GM12878 (cell line): Measurements from ENCODE around the gene NAT8L. TPM values are rescaled to one million over a fixed set of nuclear protein-coding genes. Genes with fewer than 3 reads are reported as not detected.

Experiments used
- ATAC-seq: fragments of 200-7000 bp; cut with Tn5 transposase; 3 replicates; pipeline ENCODE4 v1.9.1; 2020; ENCODE audit warnings: mild to moderate bottlenecking, moderate library complexity
- BruUV-seq: library from RNA; stranded (reverse); fragments of 400-500 nt; replicated peaks from 2 replicates; lab custom pipeline; 2021; lab: Mats Ljungman, UMichigan
- CTCF ChIA-PET: fragments of 300-600 bp; sonication (Branson Sonifier 250); formaldehyde crosslinking; extraction: SDS; loops from one replicate; lab custom pipeline; 2021; ENCODE audit warnings: inconsistent platforms; lab: Yijun Ruan, JAX
- POLR2A ChIA-PET: fragments of 350-600 bp; formaldehyde crosslinking; extraction: SDS; loops from one replicate; lab custom pipeline; 2021; ENCODE audit warnings: inconsistent platforms; lab: Charles Lee
- RAD21 ChIA-PET: fragments of 300-600 bp; sonication (Branson Sonifier 250); formaldehyde crosslinking; loops from one replicate; lab custom pipeline; 2023; ENCODE audit warnings: antibody characterized with exemption; ENCODE audit not compliant: unreplicated experiment; lab: Charles Lee
- SMC1A ChIA-PET: fragments of 300-600 bp; sonication (Branson Sonifier 250); formaldehyde crosslinking; loops from one replicate; lab custom pipeline; 2023; ENCODE audit not compliant: unreplicated experiment, uncharacterized antibody; lab: Charles Lee
- DNase-seq: peaks from one replicate; pipeline ENCODE4 v3.0.0-alpha.2; 2011; ENCODE audit warnings: low read depth, low spot score
- FAIRE-seq: peaks from 3 replicates; lab custom pipeline; 2011; peaks lifted over from hg19 to GRCh38; lab: Jason Lieb, UNC
- H2AFZ ChIP-seq: 2 replicates; pipeline ENCODE4 v1.6.0; 2011; ENCODE audit warnings: low read depth, low read length, control low read depth; ENCODE audit not compliant: control insufficient read depth
- H3K27ac ChIP-seq: 2 replicates; pipeline ENCODE4 v1.5.1; 2011; ENCODE audit warnings: control low read depth; ENCODE audit not compliant: control insufficient read depth, insufficient read depth
- H3K27me3 ChIP-seq, 2 experiments: replicated peaks in 1 of 2; 2 replicates each; pipeline versions ENCODE4 v1.6.0 to v1.6.1; 2011; ENCODE audit warnings: low read length in 1 of 2; ENCODE audit not compliant: control insufficient read depth in 2 of 2, insufficient read depth in 2 of 2
- H3K36me3 ChIP-seq, 2 experiments: 2 replicates each; pipeline ENCODE4 v1.5.1; 2011; ENCODE audit warnings: low read length in 1 of 2; ENCODE audit not compliant: control insufficient read depth in 2 of 2, insufficient read depth in 2 of 2
- H3K4me1 ChIP-seq: 2 replicates; pipeline ENCODE4 v1.6.1; 2011; ENCODE audit warnings: mild to moderate bottlenecking, low read length, moderate library complexity, mixed read lengths; ENCODE audit not compliant: control insufficient read depth, insufficient read depth
- H3K4me2 ChIP-seq: 2 replicates; pipeline ENCODE4 v1.6.0; 2011; ENCODE audit warnings: control low read depth; ENCODE audit not compliant: control insufficient read depth, insufficient read depth
- H3K4me3 ChIP-seq: fragments of 200-600 bp; sonication (generic); 2 replicates; pipeline ENCODE4 v1.5.1; 2016
- H3K79me2 ChIP-seq: 2 replicates; pipeline ENCODE4 v1.6.0; 2011; ENCODE audit warnings: low read length; ENCODE audit not compliant: control insufficient read depth, insufficient read depth
- H3K9ac ChIP-seq: 2 replicates; pipeline ENCODE4 v1.8.0; 2011; ENCODE audit warnings: low read length, control low read depth, mixed read lengths; ENCODE audit not compliant: control insufficient read depth, insufficient read depth
- H3K9me3 ChIP-seq: replicated peaks from 3 replicates; pipeline ENCODE4 v1.5.1; 2011; ENCODE audit warnings: mild to moderate bottlenecking, low read length; ENCODE audit not compliant: control insufficient read depth, insufficient read depth
- H4K20me1 ChIP-seq: 2 replicates; pipeline ENCODE4 v1.6.0; 2011; ENCODE audit not compliant: control insufficient read depth, insufficient read depth
- CBX5 ChIP-seq: sonication (generic); IDR thresholded peaks from 2 replicates; pipeline ENCODE4 v1.6.1; 2016; ENCODE audit warnings: low read depth, moderate library complexity, mild to moderate bottlenecking, inconsistent platforms
- FOXK2 ChIP-seq: fragments of 450-650 bp; IDR thresholded peaks from 2 replicates; pipeline ENCODE4 v1.6.1; 2017; ENCODE audit warnings: mild to moderate bottlenecking, moderate library complexity
- FOXM1 ChIP-seq: IDR thresholded peaks from 2 replicates; pipeline ENCODE4 v1.6.1; 2012; ENCODE audit warnings: low read depth, mild to moderate bottlenecking, inconsistent platforms, low read length, moderate library complexity
- IRF4 ChIP-seq: IDR thresholded peaks from 2 replicates; pipeline ENCODE4 v1.6.1; 2011; ENCODE audit warnings: low read depth, low read length
- PAX5 ChIP-seq: IDR thresholded peaks from 2 replicates; pipeline ENCODE4 v1.6.1; 2011; ENCODE audit warnings: low read depth, low read length, borderline replicate concordance
- RB1 ChIP-seq: fragments of 450-650 bp; formaldehyde crosslinking; IDR thresholded peaks from 2 replicates; pipeline ENCODE4 v1.6.1; 2017; ENCODE audit warnings: mild to moderate bottlenecking, borderline replicate concordance
- RELA ChIP-seq: fragments of 450-650 bp; IDR thresholded peaks from 2 replicates; pipeline ENCODE4 v1.8.0; 2014; ENCODE audit warnings: borderline replicate concordance; ENCODE audit not compliant: partially characterized antibody
- SREBF2 ChIP-seq: IDR thresholded peaks from 2 replicates; pipeline ENCODE4 v1.6.1; 2012; ENCODE audit warnings: mild to moderate bottlenecking, low read length
- TCF7 ChIP-seq: IDR thresholded peaks from 2 replicates; pipeline ENCODE4 v1.6.1; 2014; ENCODE audit warnings: antibody characterized with exemption, borderline replicate concordance
- YY1 ChIP-seq: IDR thresholded peaks from 2 replicates; pipeline ENCODE4 v1.6.1; 2011; ENCODE audit warnings: low read depth, mild to moderate bottlenecking, low read length
- ZNF24 ChIP-seq: fragments of 450-650 bp; IDR thresholded peaks from 2 replicates; pipeline ENCODE4 v1.6.1; 2017; ENCODE audit warnings: antibody characterized with exemption, mild to moderate bottlenecking
- WGBS: methylation state at CpG from one replicate; pipeline ENCODE4 v1.1.6; 2016; ENCODE audit warnings: low lambda C conversion rate; ENCODE audit not compliant: insufficient replicate concordance, insufficient coverage; ENCODE audit errors: missing lambda C conversion rate; 5-methylcytosine and 5-hydroxymethylcytosine counted together
- in situ Hi-C: fragments of 300-500 bp; cut with MboI; formaldehyde crosslinking; loops from 9 replicates; pipeline ENCODE4 v1.14.3; 2018; ENCODE audit warnings: mixed read lengths
- intact Hi-C: fragments of 100-400 bp; cut with micrococcal nuclease; formaldehyde crosslinking; loops from one replicate; pipeline ENCODE4 v1.14.2; 2022; ENCODE audit not compliant: unreplicated experiment
- polyA plus RNA-seq, 11 experiments: library from polyadenylated mRNA; depleted of rRNA in 4 of 11; unstranded in 6 of 11; stranded (reverse) in 5 of 11; fragments of >200 nt; fragmentation: Nextera tagmentation in 4 of 11; fragmentation: Illumina TruSeq in 1 of 11; extraction: Ambion mirVana in 4 of 11; extraction: Trizol in 1 of 11; gene quantifications; 1 replicate in 1 of 11; 2 replicates in 10 of 11; pipeline versions ENCODE4 v1.2.1 to v1.2.3, GENCODE V29; 2011 to 2016; ENCODE audit warnings: inconsistent platforms in 2 of 11, missing spikeins in 2 of 11, low read depth in 1 of 11
- total RNA-seq, 4 experiments: library from RNA; depleted of rRNA in 3 of 4; stranded (reverse); fragments of >200 nt in 3 of 4; fragmentation: Illumina TruSeq in 1 of 4; extraction: Trizol in 1 of 4; gene quantifications; 2 replicates each; pipeline versions ENCODE4 v1.2.1 to v1.2.3, GENCODE V29; 2013 to 2021

The NAT8L gene
- total and polyA plus RNA-seq, 10 of the 15 experiments (the other 5 are each of a cell fraction or from before 2014, with no cell fraction given) = 0.01 to 0.31 (median 0.11) TPM; not detected in 5

DNA sequence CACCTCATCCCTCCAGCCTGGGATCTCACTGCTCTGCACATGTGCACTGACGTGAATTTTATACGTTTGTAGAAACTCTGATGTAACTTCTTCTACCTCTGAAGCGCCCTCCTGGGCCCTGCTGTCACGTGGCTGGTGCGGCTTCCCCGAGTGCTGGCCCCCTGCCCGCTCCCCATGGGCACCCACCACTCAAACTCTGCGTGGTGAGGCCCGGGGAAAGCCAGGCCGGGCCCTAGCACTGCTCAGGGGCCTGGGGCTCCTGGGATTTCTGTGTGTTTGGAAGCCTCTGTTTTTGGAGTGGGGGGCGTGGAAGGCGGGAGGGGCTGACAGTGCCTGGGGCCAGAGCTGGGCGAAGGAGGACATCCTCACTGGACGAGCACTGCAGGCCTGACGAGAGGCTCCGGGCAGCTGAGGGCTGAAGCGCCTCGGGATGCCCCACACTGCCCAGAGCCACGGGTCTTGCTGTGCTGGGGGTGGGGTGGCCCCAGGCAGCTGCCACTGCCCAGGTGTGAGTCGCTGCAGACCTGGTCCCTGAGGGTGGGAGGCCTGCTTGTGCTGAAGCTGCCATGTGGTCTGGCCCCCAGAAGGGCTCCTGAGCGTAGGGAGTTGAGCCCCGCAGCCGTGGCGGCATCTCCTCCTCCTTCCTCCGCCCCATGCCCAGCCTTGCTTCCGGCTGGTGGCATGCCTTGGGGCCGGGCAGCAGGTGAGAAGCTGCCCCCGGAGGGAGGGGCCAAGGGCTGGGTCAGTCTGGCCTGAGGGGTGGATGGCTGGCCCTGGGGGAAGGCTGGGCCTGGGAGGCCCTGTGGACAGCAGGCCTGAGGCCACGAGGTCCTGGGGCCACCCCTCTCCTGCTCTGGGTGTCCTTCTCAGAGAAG lies 7.7 kb downstream of the NAT8L start:
- no peak overlapping the region for H3K4me3 ChIP-seq
- POLR2A ChIA-PET = no interaction called here
- DNase-seq = no peak
- no peak for TF ChIP-seq FOXK2
- H2AFZ ChIP-seq = no peak overlapping the region
- RAD21 ChIA-PET = no interaction called here
- no peaks in the 10 kb centered on the region for H3K9me3 ChIP-seq
- WGBS = 50% methylated on average over 28 of the region's 29 CpGs
- no peaks in the 10 kb centered on the region for H3K4me1 ChIP-seq
- H4K20me1 ChIP-seq = no peaks in the 10 kb centered on the region
- CTCF ChIA-PET = no interaction called here
- no peak overlapping the region for H3K4me2 ChIP-seq
- H3K27me3 ChIP-seq = no peaks in the 10 kb centered on the region
- no peaks in the 10 kb centered on the region for H3K36me3 ChIP-seq
- no peak for FAIRE-seq
- H3K79me2 ChIP-seq = no peaks in the 10 kb centered on the region
- BruUV-seq = no TSS peak
- in situ Hi-C loops (no loop called here), intact Hi-C loops (no loop called here)
- H3K27ac ChIP-seq = no peak overlapping the region
- ATAC-seq = no peak; the same call in 2 of the 3 replicates
- SMC1A ChIA-PET = no interaction called here
- no peak overlapping the region for H3K9ac ChIP-seq

DNA sequence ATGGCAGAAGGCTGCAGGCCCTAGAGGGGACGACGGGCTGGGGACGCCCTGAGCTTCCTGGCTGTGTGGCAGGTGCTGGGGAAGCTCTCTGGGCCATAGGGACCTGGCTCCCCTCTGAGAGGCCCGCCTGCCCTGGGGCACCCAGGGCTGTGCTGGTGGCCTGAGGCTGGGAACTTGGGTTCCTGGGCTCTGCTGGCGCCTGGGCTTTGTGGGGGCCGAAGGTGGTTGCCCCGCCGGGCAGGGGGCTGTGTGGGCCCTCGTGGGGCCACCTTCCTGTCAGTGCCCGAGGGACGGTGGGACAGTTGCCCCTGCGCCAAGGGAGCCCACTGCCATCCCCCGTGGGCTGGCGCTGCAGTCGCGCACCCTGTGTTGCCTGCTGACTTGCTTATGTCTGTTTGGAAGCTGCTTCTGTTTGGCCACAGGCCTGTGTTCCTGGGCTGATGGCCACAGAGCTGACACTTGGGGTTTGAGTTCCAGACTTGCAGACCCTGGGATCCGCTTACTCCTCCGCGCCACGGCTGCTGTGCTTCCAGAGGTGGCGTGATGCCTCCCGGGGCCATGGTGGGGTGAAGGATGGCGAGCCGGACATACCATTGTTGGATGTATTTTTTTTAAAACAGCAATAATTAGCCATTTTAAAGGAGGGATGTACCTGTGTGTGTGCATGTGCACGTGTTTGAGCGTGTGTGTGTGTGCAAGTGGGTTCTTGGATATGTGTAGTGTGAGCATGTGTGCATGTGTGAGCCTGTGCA lies 8.5 kb downstream of the NAT8L start:
- no TSS peak for BruUV-seq
- in situ Hi-C loops = no loop called here
- ChIA-PET SMC1A (no interaction called here), RAD21 (no interaction called here), POLR2A (no interaction called here)
- no peak overlapping the region for H2AFZ ChIP-seq
- FAIRE-seq (no peak), ATAC-seq (no peak; the same call in 2 of the 3 replicates), DNase-seq (no peak)
- no peak overlapping the region for H3K4me3 ChIP-seq
- no peak overlapping the region for H3K27ac ChIP-seq
- H3K9me3 ChIP-seq = no peaks in the 10 kb centered on the region
- no peaks in the 10 kb centered on the region for H3K79me2 ChIP-seq
- no peaks in the 10 kb centered on the region for H3K27me3 ChIP-seq
- WGBS = 49% methylated on average over 26 of the region's 26 CpGs
- no peak overlapping the region for H3K4me2 ChIP-seq
- intact Hi-C loops = no loop called here
- TF ChIP-seq FOXM1 = no peak
- TF ChIP-seq SREBF2 = no peak
- no peak for TF ChIP-seq IRF4
- no peak for TF ChIP-seq PAX5
- no peak for TF ChIP-seq CBX5
- no peak for TF ChIP-seq RB1
- no peak for TF ChIP-seq RELA
- TF ChIP-seq YY1 = no peak
- TF ChIP-seq TCF7 = no peak
- TF ChIP-seq ZNF24 = no peak
- TF ChIP-seq, all 136 proteins: peak for 0
- H4K20me1 ChIP-seq = no peaks in the 10 kb centered on the region
- H3K4me1 ChIP-seq = no peaks in the 10 kb centered on the region
- H3K9ac ChIP-seq = no peak overlapping the region
- CTCF ChIA-PET = no interaction called here
- no peaks in the 10 kb centered on the region for H3K36me3 ChIP-seq
